Neural crest cell (in vitro differentiated cells): ENCODE results near the gene FKBP6. TPM values are rescaled to one million over a fixed set of nuclear protein-coding genes. Genes with fewer than 3 reads are reported as not detected.
"Not testable (repeated sequence)": the region's sequence is repeated elsewhere in the genome, so short reads cannot be mapped to it uniquely, and the experiment has no call there.

Experiments used
- DNase-seq: peaks from one replicate; pipeline ENCODE4 v3.0.0; 2021; ENCODE audit warnings: low read depth, mixed read lengths, low spot score
- H3K27ac Mint-ChIP-seq: one replicate; pipeline ENCODE4 v1.8.0; 2021; ENCODE audit warnings: mild to moderate bottlenecking, mixed read lengths; ENCODE audit not compliant: unreplicated experiment
- H3K27me3 Mint-ChIP-seq: 2 replicates; pipeline ENCODE4 v1.8.0; 2021; ENCODE audit warnings: low read depth, mild to moderate bottlenecking, mixed read lengths
- H3K36me3 Mint-ChIP-seq: 2 replicates; pipeline ENCODE4 v1.8.0; 2021; ENCODE audit warnings: low read depth, mild to moderate bottlenecking, mixed read lengths
- H3K4me1 Mint-ChIP-seq: 2 replicates; pipeline ENCODE4 v1.8.0; 2021; ENCODE audit warnings: mixed read lengths
- H3K4me3 Mint-ChIP-seq: one replicate; pipeline ENCODE4 v1.8.0; 2021; ENCODE audit warnings: mild to moderate bottlenecking, mixed read lengths
- H3K9me3 Mint-ChIP-seq: 2 replicates; pipeline ENCODE4 v1.8.0; 2021; ENCODE audit warnings: mixed read lengths
- long read RNA-seq: library from polyadenylated mRNA; unstranded; transcript quantifications from one replicate; pipeline ENCODE4 v2.0.0, GENCODE V29; 2020
- total RNA-seq: library from RNA; stranded (reverse); gene quantifications from 2 replicates; pipeline ENCODE4 v1.2.1, GENCODE V29; 2021
- TF ChIP-seq, protein P1 (sequence below): fragments of 200-600 bp; sonication (generic); conservative IDR thresholded peaks from 2 replicates; pipeline ENCODE4 v1.5.0; 2021; ENCODE audit warnings: antibody characterized with exemption, mild to moderate bottlenecking

FKBP6 gene, protein sequence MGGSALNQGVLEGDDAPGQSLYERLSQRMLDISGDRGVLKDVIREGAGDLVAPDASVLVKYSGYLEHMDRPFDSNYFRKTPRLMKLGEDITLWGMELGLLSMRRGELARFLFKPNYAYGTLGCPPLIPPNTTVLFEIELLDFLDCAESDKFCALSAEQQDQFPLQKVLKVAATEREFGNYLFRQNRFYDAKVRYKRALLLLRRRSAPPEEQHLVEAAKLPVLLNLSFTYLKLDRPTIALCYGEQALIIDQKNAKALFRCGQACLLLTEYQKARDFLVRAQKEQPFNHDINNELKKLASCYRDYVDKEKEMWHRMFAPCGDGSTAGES
- not detected in 2 replicates for total RNA-seq
- long read RNA-seq = 0 reads

DNA sequence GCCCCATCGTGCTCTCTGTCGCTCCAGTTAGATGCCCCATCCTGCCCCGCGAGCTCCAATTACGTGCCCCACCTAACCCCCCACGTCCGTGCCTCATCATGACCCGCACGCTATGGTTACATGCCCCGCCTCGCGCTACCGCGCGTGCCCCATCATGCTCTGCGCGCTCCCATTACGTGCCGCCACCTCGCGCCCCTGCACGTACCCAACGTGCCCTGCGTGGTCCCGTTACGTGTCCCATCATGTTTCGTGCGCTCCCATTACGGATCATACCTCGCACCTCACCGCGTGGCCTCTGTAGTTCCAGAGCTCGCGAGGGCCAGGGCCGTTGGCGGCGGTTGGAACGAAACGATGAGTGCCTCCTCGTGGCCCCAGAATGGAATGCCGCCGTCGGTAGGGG lies at the start of gene FKBP6, which contains the start of gene TRIM50:
TSS of gene FKBP6 (plus strand) at position 240 of the 400 bp plus-strand sequence. CDS start 268 bp downstream, outside the sequence.
TSS of gene TRIM50 (minus strand) at position 161 of the 400 bp plus-strand sequence. CDS start 3,295 bp downstream, outside the sequence.
- not testable (repeated sequence) for H3K27me3 Mint-ChIP-seq, H3K27ac Mint-ChIP-seq, H3K4me3 Mint-ChIP-seq, DNase-seq, H3K36me3 Mint-ChIP-seq, H3K9me3 Mint-ChIP-seq
- H3K4me1 Mint-ChIP-seq = peaks cover 15% of the 10 kb centered on the region

DNA sequence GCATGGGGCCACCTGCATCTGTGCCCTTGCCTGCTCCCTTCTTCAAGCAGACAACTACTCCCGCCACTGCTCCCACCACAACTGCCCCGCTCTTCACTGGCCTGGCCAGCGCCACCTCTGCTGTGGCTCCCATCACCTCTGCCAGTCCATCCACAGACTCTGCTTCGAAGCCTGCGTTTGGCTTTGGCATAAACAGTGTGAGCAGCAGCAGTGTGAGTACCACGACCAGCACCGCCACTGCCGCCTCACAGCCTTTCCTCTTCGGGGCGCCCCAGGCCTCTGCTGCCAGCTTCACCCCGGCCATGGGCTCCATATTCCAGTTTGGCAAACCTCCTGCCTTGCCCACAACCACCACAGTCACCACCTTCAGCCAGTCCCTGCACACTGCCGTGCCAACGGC lies 30.7 kb upstream of the FKBP6 start:
- not testable (repeated sequence) for H3K27ac Mint-ChIP-seq, DNase-seq, H3K4me1 Mint-ChIP-seq, H3K36me3 Mint-ChIP-seq, H3K27me3 Mint-ChIP-seq, H3K4me3 Mint-ChIP-seq, H3K9me3 Mint-ChIP-seq

DNA sequence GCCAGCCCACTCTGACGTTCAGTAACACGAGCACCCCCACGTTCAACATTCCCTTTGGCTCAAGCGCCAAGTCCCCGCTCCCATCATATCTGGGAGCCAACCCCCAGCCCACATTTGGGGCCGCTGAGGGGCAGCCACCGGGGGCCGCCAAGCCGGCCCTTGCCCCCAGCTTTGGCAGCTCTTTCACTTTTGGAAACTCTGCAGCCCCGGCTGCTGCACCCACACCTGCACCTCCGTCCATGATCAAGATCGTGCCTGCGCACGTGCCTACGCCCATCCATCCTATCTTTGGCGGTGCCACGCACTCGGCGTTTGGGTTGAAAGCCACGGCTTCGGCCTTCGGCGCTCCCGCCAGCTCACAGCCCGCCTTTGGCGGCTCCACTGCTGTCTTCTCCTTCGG lies 30.3 kb upstream of the FKBP6 start:
- not testable (repeated sequence) for H3K27me3 Mint-ChIP-seq, DNase-seq, H3K4me1 Mint-ChIP-seq, H3K4me3 Mint-ChIP-seq, H3K27ac Mint-ChIP-seq, H3K9me3 Mint-ChIP-seq, H3K36me3 Mint-ChIP-seq

DNA sequence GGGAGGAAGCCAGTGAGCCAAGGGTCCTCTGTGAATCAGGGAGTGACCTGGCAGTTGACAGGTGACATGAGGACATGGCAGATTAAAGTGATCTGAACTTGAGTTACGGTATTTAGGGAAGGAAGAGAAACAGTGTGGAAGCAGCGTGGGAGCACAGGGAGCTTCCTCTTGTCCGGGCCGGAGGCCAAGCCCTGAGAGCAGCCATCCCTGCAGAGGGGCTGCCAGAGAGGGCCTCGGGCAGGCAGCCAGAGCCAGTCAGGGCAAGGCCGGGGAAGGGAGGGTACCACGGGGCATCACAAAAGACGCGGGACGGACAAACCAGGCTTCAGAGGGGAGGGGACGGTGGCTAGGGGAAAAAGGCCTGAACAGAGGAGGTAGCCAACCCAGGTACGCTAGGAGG lies 28.1 kb upstream of the FKBP6 start:
- H3K36me3 Mint-ChIP-seq, H3K27ac Mint-ChIP-seq, H3K9me3 Mint-ChIP-seq, H3K4me3 Mint-ChIP-seq, H3K27me3 Mint-ChIP-seq, DNase-seq, H3K4me1 Mint-ChIP-seq: not testable (repeated sequence)

DNA sequence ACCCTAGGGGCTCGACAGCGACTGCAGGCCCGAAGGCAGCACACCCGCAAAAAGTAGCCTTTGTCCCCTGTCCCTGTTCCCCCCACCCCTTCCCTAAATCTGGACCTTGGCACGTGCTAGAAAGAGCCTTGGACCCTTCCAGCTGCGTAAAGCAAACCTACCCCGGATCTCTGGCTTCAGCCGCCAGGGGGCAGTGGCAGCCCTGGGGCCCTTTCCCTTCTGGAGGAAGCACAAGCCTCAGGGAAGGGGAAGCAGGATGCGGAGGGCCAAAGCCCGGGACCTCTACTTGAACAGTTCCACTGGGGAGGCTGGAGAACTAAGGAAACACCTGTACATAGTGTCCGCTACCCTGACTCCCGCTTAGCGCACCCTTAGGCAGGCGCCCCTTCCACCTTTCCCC lies 26.9 kb upstream of the FKBP6 start:
- TF ChIP-seq, protein P1, sequence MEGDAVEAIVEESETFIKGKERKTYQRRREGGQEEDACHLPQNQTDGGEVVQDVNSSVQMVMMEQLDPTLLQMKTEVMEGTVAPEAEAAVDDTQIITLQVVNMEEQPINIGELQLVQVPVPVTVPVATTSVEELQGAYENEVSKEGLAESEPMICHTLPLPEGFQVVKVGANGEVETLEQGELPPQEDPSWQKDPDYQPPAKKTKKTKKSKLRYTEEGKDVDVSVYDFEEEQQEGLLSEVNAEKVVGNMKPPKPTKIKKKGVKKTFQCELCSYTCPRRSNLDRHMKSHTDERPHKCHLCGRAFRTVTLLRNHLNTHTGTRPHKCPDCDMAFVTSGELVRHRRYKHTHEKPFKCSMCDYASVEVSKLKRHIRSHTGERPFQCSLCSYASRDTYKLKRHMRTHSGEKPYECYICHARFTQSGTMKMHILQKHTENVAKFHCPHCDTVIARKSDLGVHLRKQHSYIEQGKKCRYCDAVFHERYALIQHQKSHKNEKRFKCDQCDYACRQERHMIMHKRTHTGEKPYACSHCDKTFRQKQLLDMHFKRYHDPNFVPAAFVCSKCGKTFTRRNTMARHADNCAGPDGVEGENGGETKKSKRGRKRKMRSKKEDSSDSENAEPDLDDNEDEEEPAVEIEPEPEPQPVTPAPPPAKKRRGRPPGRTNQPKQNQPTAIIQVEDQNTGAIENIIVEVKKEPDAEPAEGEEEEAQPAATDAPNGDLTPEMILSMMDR = peak; percentile 28
- H3K36me3 Mint-ChIP-seq, H3K4me3 Mint-ChIP-seq, H3K27ac Mint-ChIP-seq, H3K9me3 Mint-ChIP-seq, DNase-seq, H3K27me3 Mint-ChIP-seq, H3K4me1 Mint-ChIP-seq: not testable (repeated sequence)

DNA sequence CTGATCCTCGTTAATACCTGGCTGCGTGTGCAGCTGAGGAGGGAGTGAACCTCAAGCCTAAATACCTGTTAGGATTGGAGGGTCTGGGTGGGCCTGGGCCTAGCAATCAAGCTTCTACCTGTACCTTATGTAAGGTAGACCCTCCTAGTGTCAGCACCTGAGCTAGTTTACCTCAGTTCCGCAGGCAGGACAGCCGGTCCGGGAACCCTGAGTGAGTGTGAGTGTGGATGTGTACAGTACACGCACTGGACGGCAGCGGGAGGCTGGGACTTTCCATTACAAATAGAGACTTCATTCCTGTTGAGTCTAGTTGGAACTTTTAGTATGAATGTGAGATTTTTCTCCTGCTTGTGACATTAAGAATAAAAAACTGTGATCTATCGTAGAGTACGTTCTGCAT lies 25.1 kb upstream of the FKBP6 start:
- H3K27me3 Mint-ChIP-seq, DNase-seq, H3K36me3 Mint-ChIP-seq, H3K27ac Mint-ChIP-seq, H3K4me3 Mint-ChIP-seq, H3K9me3 Mint-ChIP-seq: not testable (repeated sequence)
- peaks cover 15% of the 10 kb centered on the region for H3K4me1 Mint-ChIP-seq

DNA sequence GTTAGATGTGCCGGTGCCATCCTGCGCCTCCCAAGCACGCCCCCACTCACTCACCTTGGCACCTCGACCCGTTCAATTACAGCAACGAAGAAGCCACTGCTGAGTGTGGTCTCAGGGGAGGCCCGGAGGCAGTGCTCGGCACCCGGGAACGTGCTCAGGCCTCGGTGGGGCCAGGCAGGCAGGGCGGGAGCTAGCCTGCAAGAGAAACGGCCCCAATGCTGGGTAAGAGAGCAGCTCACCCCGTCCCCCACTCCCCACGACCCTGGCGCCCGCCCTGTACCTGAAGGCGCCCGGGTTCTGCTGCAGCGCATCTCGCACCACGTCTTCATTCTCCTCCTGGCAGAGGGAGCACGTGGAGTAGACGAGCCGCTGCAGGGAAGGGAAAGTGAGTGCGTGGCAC lies 24.4 kb upstream of the FKBP6 start:
- no peaks in the 10 kb centered on the region for H3K9me3 Mint-ChIP-seq

DNA sequence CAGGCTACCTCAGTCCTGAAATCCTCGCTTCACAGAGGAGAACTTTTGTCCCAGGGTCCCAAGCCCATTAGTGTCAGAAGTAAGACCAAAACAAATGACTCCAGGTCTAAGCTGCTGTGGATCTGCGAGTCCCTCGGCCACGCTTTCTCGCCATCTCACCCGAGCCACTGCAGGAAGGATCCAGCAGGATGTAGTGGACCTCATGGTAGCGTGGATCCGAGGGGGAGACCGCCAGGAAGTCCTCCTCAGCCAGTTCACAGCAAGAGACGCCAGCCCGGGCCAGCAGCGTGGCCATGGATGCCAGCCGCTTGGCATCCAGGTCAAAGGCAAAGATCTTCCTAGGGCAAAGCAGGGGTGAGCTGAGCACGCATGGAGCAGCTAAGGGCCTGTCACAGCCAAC lies 23.9 kb upstream of the FKBP6 start:
- TF ChIP-seq, protein P1 = no peak
- H3K9me3 Mint-ChIP-seq = no peaks in the 10 kb centered on the region
- H3K4me3 Mint-ChIP-seq = no peak overlapping the region
- peaks cover 4% of the 10 kb centered on the region for H3K36me3 Mint-ChIP-seq
- no peak for DNase-seq
- H3K27me3 Mint-ChIP-seq = no peaks in the 10 kb centered on the region
- H3K4me1 Mint-ChIP-seq = peaks cover 27% of the 10 kb centered on the region
- no peak overlapping the region for H3K27ac Mint-ChIP-seq

More for the DNA sequence above, 24.4 kb upstream of the FKBP6 start:
- Mint-ChIP-seq H3K27me3 (no peaks in the 10 kb centered on the region), H3K27ac (no peak overlapping the region), H3K4me1 (peaks cover 22% of the 10 kb centered on the region), H3K4me3 (no peak overlapping the region), H3K36me3 (peaks cover 4% of the 10 kb centered on the region)
- TF ChIP-seq, protein P1 = no peak
- DNase-seq = no peak

DNA sequence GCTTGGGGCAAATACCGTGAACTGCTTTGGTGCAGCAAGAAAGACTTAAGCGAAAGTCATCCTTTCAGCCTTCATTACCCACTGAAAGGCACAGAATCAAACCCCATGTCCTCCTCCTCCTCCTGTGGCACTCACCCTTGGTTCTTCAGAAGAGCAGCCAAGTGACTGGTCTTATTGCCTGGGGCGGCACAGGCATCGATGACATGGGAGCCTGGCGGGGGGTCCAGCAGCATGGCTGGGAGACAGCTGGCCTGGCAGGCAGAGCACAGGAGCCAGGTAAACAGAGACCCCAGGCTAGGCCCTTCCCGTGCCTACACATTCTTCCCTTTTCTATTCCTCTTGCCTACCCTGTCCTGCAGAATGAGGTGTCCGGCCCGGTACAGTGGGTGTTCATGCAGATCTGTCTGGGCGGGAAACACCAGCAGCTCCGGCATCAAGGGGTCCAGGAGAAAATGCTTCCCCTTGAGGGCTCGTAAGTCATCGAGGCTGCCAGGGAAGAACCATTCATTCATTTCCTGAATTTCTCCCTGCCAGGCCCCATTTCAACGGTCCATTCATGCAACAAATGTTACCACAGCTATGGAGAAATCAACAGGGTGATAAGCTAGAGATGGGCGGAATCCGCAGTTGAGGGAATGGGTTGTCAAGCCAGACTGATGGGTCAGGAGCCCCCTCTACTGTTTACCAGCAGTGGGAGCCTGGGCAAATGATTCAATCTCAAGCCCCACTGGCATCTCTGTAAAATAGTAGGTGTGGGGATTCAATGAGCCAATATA lies 23.2 kb upstream of the FKBP6 start:
- not testable (repeated sequence) for DNase-seq, H3K27me3 Mint-ChIP-seq, H3K27ac Mint-ChIP-seq, H3K9me3 Mint-ChIP-seq, H3K36me3 Mint-ChIP-seq
- peak overlapping the region; percentile 61 for H3K4me3 Mint-ChIP-seq
- peaks cover 31% of the 10 kb centered on the region for H3K4me1 Mint-ChIP-seq
